HG02763 (cell line): ENCODE data around the gene AURKAIP1.
"Not testable (repeated sequence)": the region's sequence is repeated elsewhere in the genome, so short reads cannot be mapped to it uniquely, and the experiment has no call there.

ENCODE experiments used
- ATAC-seq: cut with Tn5 transposase; IDR thresholded peaks from one replicate; pipeline ENCODE4 v1.9.1; 2021; ENCODE audit warnings: mild to moderate bottlenecking, moderate library complexity; ENCODE audit not compliant: unreplicated experiment

The AURKAIP1 gene

DNA sequence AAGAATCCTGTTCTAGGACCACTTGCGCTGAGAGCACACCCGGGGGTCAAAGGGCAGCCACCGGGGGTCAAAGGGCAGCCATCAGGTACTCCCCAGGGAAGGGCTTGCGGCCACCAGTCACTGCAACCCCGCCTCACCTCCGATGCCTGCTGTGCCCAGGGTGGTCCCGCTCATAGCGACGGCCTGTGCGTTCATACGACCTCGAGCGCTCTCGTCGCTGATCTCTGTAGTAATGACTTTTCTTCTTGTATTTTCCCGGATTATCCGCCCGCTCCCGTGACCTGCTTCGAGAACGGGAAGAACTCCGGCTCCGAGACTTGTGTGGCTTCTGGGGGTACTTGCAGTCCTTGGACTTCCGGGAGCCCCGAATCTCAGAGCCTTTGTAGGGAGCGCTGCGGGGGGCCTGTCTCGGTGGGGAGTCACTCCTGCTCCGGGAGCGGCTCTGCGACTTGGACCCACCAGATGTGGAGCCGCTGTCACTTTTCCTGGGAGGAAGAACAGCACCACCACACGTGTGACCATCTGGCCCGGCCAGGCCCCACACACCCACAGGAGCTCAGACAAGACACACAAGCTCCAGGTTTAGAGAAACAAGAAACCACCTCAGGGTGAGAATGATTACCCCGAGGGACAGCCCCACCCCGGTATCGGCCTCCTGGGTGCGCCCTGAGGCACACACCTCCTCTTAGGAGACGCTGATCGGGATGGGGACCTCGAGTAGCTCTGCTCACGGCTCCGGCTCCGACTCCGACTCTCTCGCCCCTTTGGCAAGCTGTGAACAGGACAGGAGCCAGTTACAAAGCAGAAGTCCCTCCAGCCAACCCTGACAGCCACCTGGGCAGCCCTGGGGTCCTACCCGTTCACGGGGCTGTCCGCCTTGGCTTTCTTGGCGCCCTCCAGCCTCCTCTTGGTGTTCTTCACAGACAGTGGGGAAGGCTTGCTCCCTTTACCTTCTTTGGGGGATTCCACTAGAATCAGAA, 12.4 kb upstream of the AURKAIP1 start:
- no peak for ATAC-seq

DNA sequence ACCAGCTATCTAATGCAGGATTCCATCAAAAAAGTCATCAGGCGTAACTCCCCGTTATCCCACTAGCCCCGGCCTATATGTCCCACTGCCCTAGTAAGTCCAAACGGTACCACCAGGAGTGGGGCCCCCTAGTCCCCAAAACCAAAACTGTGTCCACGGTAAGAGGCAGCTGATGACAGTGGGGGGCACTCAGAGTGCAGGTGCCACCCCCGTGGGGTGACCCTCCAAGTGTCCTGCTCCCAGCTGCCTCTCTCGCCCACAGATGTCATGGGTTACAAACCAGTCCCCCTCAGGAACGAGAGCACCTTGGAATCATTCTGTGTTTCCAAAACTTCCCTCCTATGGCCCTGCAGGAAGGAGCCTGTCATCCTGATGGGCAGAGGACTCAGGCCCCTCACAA, 10.9 kb upstream of the AURKAIP1 start:
- ATAC-seq: no peak

- not testable (repeated sequence) for ATAC-seq
These were observed 10.3 kb upstream of the AURKAIP1 start for GRCh38 chr1:1385339-1385738.

GRCh38 chr1:1381294-1381693, 6.3 kb upstream of the AURKAIP1 start:
- no peak for ATAC-seq

DNA sequence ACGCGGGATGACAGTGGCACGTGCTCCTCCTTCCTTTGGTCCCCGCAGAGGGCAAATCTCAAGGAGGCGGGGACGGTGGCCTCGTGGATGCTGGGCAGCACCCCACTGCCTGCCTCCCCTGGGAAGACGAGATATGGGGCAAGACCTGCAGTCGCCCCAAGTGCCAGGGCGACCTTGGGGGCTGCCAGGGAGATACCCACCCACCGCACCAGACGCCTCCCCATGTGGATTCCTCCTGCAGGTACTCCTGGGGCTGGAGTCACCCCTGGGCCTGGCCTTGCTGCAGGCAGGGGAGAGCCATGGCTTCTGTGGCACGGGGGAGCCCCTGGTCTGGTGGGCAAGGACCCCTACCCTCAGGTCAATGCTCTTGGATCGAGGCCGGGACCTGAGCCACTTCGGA, 5.9 kb upstream of the AURKAIP1 start:
- ATAC-seq: no peak

DNA sequence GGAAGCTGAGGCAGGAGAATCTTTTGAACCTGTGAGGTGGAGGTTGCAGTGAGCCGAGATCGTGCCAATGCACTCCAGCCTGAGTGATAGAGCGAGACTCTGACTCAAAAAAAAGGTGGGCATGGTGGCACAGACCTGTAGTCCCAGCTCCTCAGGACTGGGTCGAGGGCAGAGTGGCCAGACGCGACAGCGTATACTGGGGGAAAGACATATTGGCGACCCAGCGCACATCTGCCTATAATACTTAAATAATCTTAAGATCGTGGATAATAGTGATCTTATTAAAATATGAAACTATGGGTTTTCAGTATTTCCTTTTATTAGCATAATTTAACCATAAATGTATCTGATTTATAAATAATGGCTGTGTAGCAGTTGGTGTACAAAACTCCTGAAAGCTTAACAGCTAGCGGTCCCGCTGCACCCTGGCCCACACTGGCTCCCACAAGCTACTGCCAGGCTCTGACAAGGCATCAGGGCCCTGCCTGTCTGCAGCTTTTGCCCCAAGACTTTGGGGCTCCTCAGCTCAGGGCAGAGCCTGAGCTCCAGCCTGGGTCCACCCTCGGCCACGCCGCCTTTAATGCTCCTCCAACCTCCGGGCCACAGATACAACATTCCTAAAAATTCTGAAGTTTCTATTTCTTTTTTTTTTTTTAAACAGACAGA, 2.7 kb upstream of the AURKAIP1 start:
- no peak for ATAC-seq

GRCh38 chr1:1376551-1377226, 1.7 kb upstream of the AURKAIP1 start:
- ATAC-seq: no peak

DNA sequence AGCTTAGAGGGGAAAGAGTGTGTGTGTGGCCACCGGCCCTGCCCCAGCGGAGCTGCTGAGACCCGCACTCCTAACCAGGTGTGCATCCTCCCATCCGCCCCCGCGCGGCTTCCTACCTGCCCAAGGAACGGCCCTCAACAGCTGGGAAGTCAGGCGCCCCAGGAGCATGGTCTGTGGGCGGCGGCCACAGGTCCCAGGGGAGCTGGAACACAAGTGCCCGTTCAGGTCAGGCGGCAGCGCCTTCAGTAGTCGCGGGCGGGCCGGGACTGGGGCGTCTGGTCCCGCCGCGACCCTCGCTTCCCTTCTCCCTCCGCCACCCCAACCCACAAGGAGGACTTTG, 448 bp downstream of the AURKAIP1 start:
- no peak for ATAC-seq

GRCh38 chr1:1373815-1374588, 1.0 kb downstream of the AURKAIP1 start:
- ATAC-seq: no peak

GRCh38 chr1:1373051-1373814, 1.8 kb downstream of the AURKAIP1 start:
- no peak for ATAC-seq

- no peak for ATAC-seq
These were observed 3.0 kb downstream of the AURKAIP1 start for GRCh38 chr1:1371746-1372711.

DNA sequence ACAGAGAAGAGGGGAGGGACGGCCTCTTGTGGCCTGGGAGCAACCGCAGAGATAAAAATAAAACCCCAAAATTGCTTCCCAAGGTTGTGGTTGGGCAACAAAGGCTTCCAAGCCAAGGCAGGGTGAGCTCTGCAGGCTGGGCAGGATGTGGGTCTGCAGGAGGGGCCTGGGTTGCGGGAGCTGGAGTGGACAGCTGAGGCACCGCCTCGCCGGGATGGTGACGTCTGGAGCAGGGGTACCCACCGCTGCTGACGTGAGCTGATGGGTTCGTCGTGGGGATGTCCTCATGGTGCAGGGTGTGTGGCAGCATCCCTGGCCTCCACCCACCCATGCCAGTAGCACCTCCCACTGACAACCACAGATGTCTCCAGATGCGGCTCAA, 3.7 kb downstream of the AURKAIP1 start:
- ATAC-seq: no peak

- ATAC-seq: no peak
These were observed 4.2 kb downstream of the AURKAIP1 start for GRCh38 chr1:1370771-1371300.

DNA sequence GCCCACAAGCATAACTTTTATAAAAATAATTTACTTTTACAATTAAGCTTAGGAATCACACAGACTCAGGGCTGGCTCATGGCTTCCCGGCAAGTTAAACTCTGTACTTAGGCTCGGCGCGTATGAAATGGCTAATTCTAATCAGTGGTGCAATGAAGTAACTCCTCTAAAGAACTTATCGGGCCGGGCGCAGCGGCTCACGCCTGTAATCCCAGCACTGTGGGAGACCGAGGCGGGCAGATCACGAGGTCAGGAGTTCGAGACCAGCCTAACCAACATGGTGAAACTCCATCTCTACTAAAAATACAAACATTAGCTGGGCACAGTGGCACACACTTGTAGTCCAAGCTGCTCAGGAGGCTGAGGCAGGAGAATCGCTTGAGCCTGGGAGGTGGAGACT, 4.9 kb downstream of the AURKAIP1 start:
- ATAC-seq: not testable (repeated sequence)

- no peak for ATAC-seq
These were observed 7.7 kb downstream of the AURKAIP1 start for GRCh38 chr1:1367315-1367714.

DNA sequence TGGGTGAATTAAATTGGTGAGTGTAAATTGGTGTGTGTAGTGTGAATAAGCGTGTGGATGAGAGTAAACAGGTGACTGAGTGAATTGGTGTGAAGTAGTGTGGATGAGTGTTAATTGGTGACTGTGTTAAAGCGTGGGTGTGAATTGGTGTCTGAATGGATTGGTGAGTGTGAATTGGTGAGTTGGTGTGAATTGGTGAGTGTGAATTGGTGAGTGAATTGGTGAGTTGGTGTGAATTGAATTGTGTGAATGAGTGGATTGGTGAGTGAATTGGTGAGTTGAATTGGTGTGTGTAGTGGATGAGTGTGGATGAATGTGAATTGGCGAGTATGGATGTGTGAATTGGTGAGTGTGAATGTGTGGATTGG, 8.3 kb downstream of the AURKAIP1 start:
- ATAC-seq: no peak

GRCh38 chr1:1365875-1366698, 8.9 kb downstream of the AURKAIP1 start:
- no peak for ATAC-seq

GRCh38 chr1:1364266-1364665, 10.7 kb downstream of the AURKAIP1 start:
- ATAC-seq: no peak
